Heart right ventricle (tissue), 16 donors: ENCODE results near the gene CDC26. TPM values are rescaled to one million over a fixed set of nuclear protein-coding genes. Genes with fewer than 3 reads are reported as not detected.
"Not testable (repeated sequence)": the region's sequence is repeated elsewhere in the genome, so short reads cannot be mapped to it uniquely, and the experiment has no call there.

ENCODE experiments used
- ATAC-seq, 8 donors: fragments of 200-7000 bp; cut with Tn5 transposase; one replicate each; pipeline ENCODE4 v1.9.1; 2020; ENCODE audit warnings: mild to moderate bottlenecking in 8 of 8, moderate library complexity in 8 of 8, moderate number of reproducible peaks in 1 of 8
- DNase-seq, 2 donors: peaks; one replicate each; pipeline ENCODE4 v3.0.0-alpha.2; 2020
- H3K27ac ChIP-seq, 10 donors: fragments of 200-600 bp; sonication (generic) in 2 of 10; one replicate each; pipeline versions ENCODE4 v1.5.0 to v1.8.0; 2020 to 2022; ENCODE audit warnings: mild to moderate bottlenecking in 3 of 10
- H3K27me3 ChIP-seq, 7 donors: fragments of 200-600 bp; one replicate each; pipeline ENCODE4 v1.8.0; 2021 to 2022; ENCODE audit warnings: mild to moderate bottlenecking in 2 of 7
- H3K36me3 ChIP-seq, 9 donors: fragments of 200-600 bp; sonication (generic) in 1 of 9; one replicate each; pipeline versions ENCODE4 v1.5.0 to v1.8.0; 2020 to 2022; ENCODE audit warnings: mild to moderate bottlenecking in 2 of 9
- H3K4me1 ChIP-seq, 9 donors: fragments of 200-600 bp; sonication (generic) in 1 of 9; one replicate each; pipeline versions ENCODE4 v1.5.0 to v1.8.0; 2020 to 2022; ENCODE audit warnings: mild to moderate bottlenecking in 4 of 9
- H3K4me3 ChIP-seq, 10 donors: fragments of 200-600 bp; sonication (generic) in 2 of 10; one replicate each; pipeline versions ENCODE4 v1.5.0 to v1.8.0; 2020 to 2022; ENCODE audit warnings: mild to moderate bottlenecking in 7 of 10, moderate library complexity in 2 of 10
- H3K9me3 ChIP-seq, 11 donors: fragments of 200-600 bp in 10 of 11; sonication (generic) in 2 of 11; one replicate each; pipeline versions ENCODE4 v1.5.0 to v1.8.0; 2013 to 2022; ENCODE audit warnings: mild to moderate bottlenecking in 2 of 11, control low read depth in 1 of 11, moderate library complexity in 1 of 11
- WGBS, 2 donors: extraction: QIAGEN DNeasy Blood & Tissue Kit; methylation state at CpG; one replicate each; pipeline ENCODE4 v1.1.7; 2013; ENCODE audit warnings: inconsistent platforms in 1 of 2; 5-methylcytosine and 5-hydroxymethylcytosine counted together
- intact Hi-C, 10 donors: fragments of 100-400 bp; cut with DNase I; formaldehyde crosslinking; loops; one replicate each; pipeline versions ENCODE4 v1.11.1 to v1.14.2; 2022
- polyA plus RNA-seq, 2 donors: library from polyadenylated mRNA; stranded (reverse); fragments of 200-250 nt; gene quantifications; one replicate each; pipeline ENCODE4 v1.2.3, GENCODE V29; 2013
- total RNA-seq, 10 donors: library from RNA; stranded (reverse); fragmentation: NEBNext Ultra II Directional in 3 of 10; extraction: Animal tissue kit (Norgen Biotek cat#: 25700) in 3 of 10; gene quantifications; one replicate each; pipeline versions ENCODE4 v1.2.1 to v1.2.4, GENCODE V29; 2021 to 2023
- TF ChIP-seq, protein P1 (sequence below), 9 donors: fragments of 200-600 bp; sonication (generic) in 2 of 9; IDR thresholded peaks; one replicate each; pipeline versions ENCODE4 v1.5.0 to v1.8.0; 2021 to 2022; ENCODE audit warnings: antibody characterized with exemption in 9 of 9, mild to moderate bottlenecking in 5 of 9, moderate library complexity in 1 of 9
- donor health status: Arrhythmogenic right ventricular cardiomyopathy.
- donor health status: ischemic (EF 13 %, LVEDD 7.1; RV severe dilation, severe dysfunction).
- donor health status: healthy with polysubstance abuse.
- donor health status: DM: no; HTN: yes; CAD: no.
- donor health status: DM: no; HTN: no; CAD: no.
- donor health status: ischemic (EF 25% LVEDD 6.9; RV normal size, moderate dysfunction).
- donor health status: ischemic (EF 25% LVEDD 5.7; RV mildly dilated, moderate dysfunction).
- donor health status: healthy.
- donor health status: DM: yes; HTN: yes; CAD: no.
- donor health status: Ischemic cardiomyopathy.
- donor health status: ischemic (EF 35%, LVEDD 5.7; RV mildly dilated, moderate dysfunction).
- donor health status: nonischemic (EF 11% LVEDD 7.7; RV severe dilation, severe dysfunction).
- donor health status: DM: yes; HTN: yes; CAD: no.
- donor health status: PGD.
- donor health status: ischemic (EF 29% LVEDD 5.4; RV normal size, mild dysfunction).
- donor health status: nonischemic (EF 23%, LVEDD 6.1; RV moderate dilation, normal function).

Gene CDC26
- total and polyA plus RNA-seq, 12 donors, result 24.6 to 48.8 (median 30.8) TPM

- ATAC-seq (peak in 4 of 8 donors; percentile 15 to 49 (median 31)), DNase-seq (peak in 1 of 2 donors; percentile 27)
- Histone ChIP-seq H3K27ac (no peak overlapping the region), H3K4me1 (peaks cover 0 to 9% (median 0%) of the 10 kb centered on the region in 9 donors), H3K27me3 (no peaks in the 10 kb centered on the region), H3K36me3 (no peaks in the 10 kb centered on the region), H3K9me3 (no peaks in the 10 kb centered on the region), H3K4me3 (peak overlapping the region in 1 of 10 donors; percentile 20)
- TF ChIP-seq, protein P1, sequence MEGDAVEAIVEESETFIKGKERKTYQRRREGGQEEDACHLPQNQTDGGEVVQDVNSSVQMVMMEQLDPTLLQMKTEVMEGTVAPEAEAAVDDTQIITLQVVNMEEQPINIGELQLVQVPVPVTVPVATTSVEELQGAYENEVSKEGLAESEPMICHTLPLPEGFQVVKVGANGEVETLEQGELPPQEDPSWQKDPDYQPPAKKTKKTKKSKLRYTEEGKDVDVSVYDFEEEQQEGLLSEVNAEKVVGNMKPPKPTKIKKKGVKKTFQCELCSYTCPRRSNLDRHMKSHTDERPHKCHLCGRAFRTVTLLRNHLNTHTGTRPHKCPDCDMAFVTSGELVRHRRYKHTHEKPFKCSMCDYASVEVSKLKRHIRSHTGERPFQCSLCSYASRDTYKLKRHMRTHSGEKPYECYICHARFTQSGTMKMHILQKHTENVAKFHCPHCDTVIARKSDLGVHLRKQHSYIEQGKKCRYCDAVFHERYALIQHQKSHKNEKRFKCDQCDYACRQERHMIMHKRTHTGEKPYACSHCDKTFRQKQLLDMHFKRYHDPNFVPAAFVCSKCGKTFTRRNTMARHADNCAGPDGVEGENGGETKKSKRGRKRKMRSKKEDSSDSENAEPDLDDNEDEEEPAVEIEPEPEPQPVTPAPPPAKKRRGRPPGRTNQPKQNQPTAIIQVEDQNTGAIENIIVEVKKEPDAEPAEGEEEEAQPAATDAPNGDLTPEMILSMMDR (IDR thresholded peaks at IDR 0.05), result no peak
- intact Hi-C loops, result loop anchor here in 3 of 10 donors (5.0 to 10.0 kb wide), 4 partner anchors 55 to 365 kb away; partner anchors contain the start of gene ALAD (in 1 of the 3)
- WGBS, 2 donors, result 29 to 30% methylated on average over 8 of the region's 8 CpGs
Observed at GRCh38 chr9:113299800-113300292, 24.5 kb upstream of the CDC26 start.

GRCh38 chr9:113298924-113299770 is 23.8 kb upstream of the CDC26 start:
- DNase-seq, result no peak
- TF ChIP-seq, protein P1 (IDR thresholded peaks at IDR 0.05), result no peak
- no peak for ATAC-seq
- 87 to 90% methylated on average over 15 of the region's 15 CpGs for WGBS, 2 donors
- Histone ChIP-seq H3K27ac (no peak overlapping the region), H3K4me3 (no peak overlapping the region), H3K9me3 (no peaks in the 10 kb centered on the region), H3K27me3 (no peaks in the 10 kb centered on the region), H3K4me1 (peaks cover 0 to 9% (median 0%) of the 10 kb centered on the region in 9 donors), H3K36me3 (peaks cover 0 to 1% (median 0%) of the 10 kb centered on the region in 9 donors)
- intact Hi-C loops, result loop anchor here in 2 of 10 donors (10.0 kb wide), 2 partner anchors 56 to 366 kb away; no protein-coding TSS in a partner anchor

- Histone ChIP-seq H3K4me3 (no peak overlapping the region), H3K4me1 (peaks cover 0 to 9% (median 0%) of the 10 kb centered on the region in 9 donors), H3K27ac (no peak overlapping the region), H3K27me3 (no peaks in the 10 kb centered on the region), H3K9me3 (no peaks in the 10 kb centered on the region), H3K36me3 (peaks cover 0 to 9% (median 0%) of the 10 kb centered on the region in 9 donors)
- no peak for DNase-seq
- intact Hi-C loops, result loop anchor here in 2 of 10 donors (10.0 kb wide), 2 partner anchors 56 to 366 kb away; no protein-coding TSS in a partner anchor
- WGBS, 2 donors, result 82 to 88% methylated on average over 8 of the region's 8 CpGs
- ATAC-seq, result no peak
- TF ChIP-seq, protein P1 (IDR thresholded peaks at IDR 0.05), result no peak
Observed at GRCh38 chr9:113298311-113298710, 22.9 kb upstream of the CDC26 start.

- H3K27ac ChIP-seq, result no peak overlapping the region
- no peak for ATAC-seq
- no peak for DNase-seq
- H3K27me3 ChIP-seq, result no peaks in the 10 kb centered on the region
- H3K36me3 ChIP-seq, result peaks cover 0 to 22% (median 9%) of the 10 kb centered on the region in 9 donors
- 73 to 76% methylated on average over 9 of the region's 9 CpGs for WGBS, 2 donors
- no peak overlapping the region for H3K4me3 ChIP-seq
- intact Hi-C loops, result loop anchor here in 2 of 10 donors (10.0 kb wide), 2 partner anchors 58 to 368 kb away; no protein-coding TSS in a partner anchor
- H3K4me1 ChIP-seq, result peaks cover 0 to 9% (median 0%) of the 10 kb centered on the region in 9 donors
- TF ChIP-seq, protein P1 (IDR thresholded peaks at IDR 0.05), result no peak
- no peaks in the 10 kb centered on the region for H3K9me3 ChIP-seq
Observed at GRCh38 chr9:113296796-113297558, 21.6 kb upstream of the CDC26 start.

DNA sequence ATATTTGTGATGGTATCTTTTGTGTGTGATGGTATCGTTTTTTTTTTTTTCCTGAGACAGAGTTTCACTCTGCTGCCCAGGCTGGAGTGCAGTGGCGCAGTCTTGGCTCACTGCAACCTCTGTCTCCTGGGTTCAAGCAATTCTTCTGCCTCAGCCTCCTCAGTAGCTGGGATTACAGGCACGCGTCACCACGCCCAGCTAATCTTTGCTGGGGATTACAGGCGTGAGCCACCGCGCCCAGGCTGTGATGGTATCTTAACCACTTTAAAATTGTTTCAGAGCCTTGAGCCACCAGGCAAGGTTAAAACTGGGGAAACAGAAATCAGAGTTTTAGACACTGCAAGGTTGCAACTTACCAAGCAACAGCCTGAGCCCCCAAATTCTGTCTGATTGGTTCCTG is 20.9 kb upstream of the CDC26 start:
- WGBS, 2 donors, result 91 to 92% methylated on average over 8 of the region's 8 CpGs
- H3K9me3 ChIP-seq, H3K27me3 ChIP-seq, H3K27ac ChIP-seq, ATAC-seq, H3K4me1 ChIP-seq, H3K4me3 ChIP-seq, DNase-seq: not testable (repeated sequence)
- intact Hi-C loops, result loop anchor here in 2 of 10 donors (10.0 kb wide), 2 partner anchors 59 to 369 kb away; no protein-coding TSS in a partner anchor
- H3K36me3 ChIP-seq, result peaks cover 0 to 29% (median 16%) of the 10 kb centered on the region in 9 donors
